ENCODE data around the gene CEBPB.
"Not testable (repeated sequence)": the region's sequence is repeated elsewhere in the genome, so short reads cannot be mapped to it uniquely, and the experiment has no call there.

The CEBPB gene

GRCh38 chr20:50208815-50209214 lies 18.2 kb downstream of the CEBPB start:
- peaks cover 46% of the 10 kb centered on the region for H3K27me3 Mint-ChIP-seq
- not testable (repeated sequence) for ATAC-seq

DNA sequence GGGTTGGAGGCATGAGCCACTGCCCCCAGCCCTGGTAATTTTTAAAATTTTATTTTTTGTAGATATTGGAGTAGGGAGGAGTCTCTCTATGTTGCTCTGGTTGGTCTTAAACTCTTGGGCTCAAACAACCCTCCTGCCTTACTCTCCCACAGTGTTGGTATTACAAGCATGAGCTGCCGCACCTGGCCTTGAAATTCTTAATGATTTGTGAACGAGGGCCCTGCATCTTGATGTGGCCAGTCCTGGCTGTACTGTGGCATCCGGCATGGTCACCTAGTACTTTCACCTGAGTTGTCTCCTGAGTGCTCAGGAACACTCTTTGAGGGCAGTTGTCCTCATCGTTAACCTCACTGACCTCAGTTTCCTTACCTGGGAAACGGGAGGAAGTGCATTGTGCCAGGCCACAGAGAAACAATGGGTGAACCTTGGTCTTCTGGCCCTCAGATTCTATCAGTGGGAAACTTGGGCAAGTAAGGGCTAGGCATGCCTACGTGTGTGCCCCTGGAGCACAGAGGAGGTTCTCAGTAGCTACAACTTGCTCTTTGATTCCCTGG lies 19.5 kb downstream of the CEBPB start:
- no peaks in the 10 kb centered on the region for H3K4me1 Mint-ChIP-seq
- no peaks in the 10 kb centered on the region for H3K36me3 Mint-ChIP-seq
- no peak overlapping the region for H3K4me3 Mint-ChIP-seq
- no peak for ATAC-seq
- H3K27me3 Mint-ChIP-seq, result peaks cover 59% of the 10 kb centered on the region
- no peak overlapping the region for H3K27ac Mint-ChIP-seq
- H3K9me3 Mint-ChIP-seq, result no peaks in the 10 kb centered on the region

More at GRCh38 chr20:50208815-50209214, 18.2 kb downstream of the CEBPB start:
- not testable (repeated sequence) for H3K27ac Mint-ChIP-seq, H3K36me3 Mint-ChIP-seq, H3K4me1 Mint-ChIP-seq, H3K9me3 Mint-ChIP-seq, H3K4me3 Mint-ChIP-seq

DNA sequence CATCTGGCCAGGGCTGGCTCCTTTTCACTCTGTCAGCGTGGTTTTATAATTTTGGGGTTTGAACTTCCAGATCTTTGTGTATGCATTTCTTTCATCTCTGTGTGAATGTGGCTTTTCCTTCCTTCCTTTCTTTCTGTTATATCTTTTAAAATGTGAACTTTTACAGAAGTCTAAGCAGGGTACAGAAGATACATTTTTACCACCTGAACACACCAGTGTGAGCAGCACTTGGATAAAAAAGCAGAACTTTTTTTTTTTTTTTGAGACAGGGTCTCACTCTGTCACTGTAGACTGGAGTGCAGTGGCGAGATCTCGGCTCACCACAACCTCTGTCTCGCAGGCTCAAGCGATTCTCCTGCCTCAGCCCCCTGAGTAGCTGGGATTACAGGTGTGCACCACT lies 20.5 kb downstream of the CEBPB start:
- Mint-ChIP-seq H3K4me3 (no peak overlapping the region), H3K36me3 (no peaks in the 10 kb centered on the region), H3K4me1 (no peaks in the 10 kb centered on the region), H3K27ac (no peak overlapping the region), H3K9me3 (no peaks in the 10 kb centered on the region), H3K27me3 (peaks cover 69% of the 10 kb centered on the region)
- ATAC-seq, result no peak

GRCh38 chr20:50213531-50214106 lies 23.0 kb downstream of the CEBPB start:
- no peak for ATAC-seq
- Mint-ChIP-seq H3K4me3 (no peak overlapping the region), H3K4me1 (no peaks in the 10 kb centered on the region), H3K27me3 (peaks cover 69% of the 10 kb centered on the region), H3K27ac (no peak overlapping the region), H3K9me3 (no peaks in the 10 kb centered on the region), H3K36me3 (no peaks in the 10 kb centered on the region)

- H3K36me3 Mint-ChIP-seq, result no peaks in the 10 kb centered on the region
- peaks cover under 1% of the 10 kb centered on the region for H3K9me3 Mint-ChIP-seq
- H3K27ac Mint-ChIP-seq, result no peak overlapping the region
- no peaks in the 10 kb centered on the region for H3K4me1 Mint-ChIP-seq
- ATAC-seq, result no peak
- peaks cover 78% of the 10 kb centered on the region for H3K27me3 Mint-ChIP-seq
- no peak overlapping the region for H3K4me3 Mint-ChIP-seq
Measured at GRCh38 chr20:50214226-50215024, 23.8 kb downstream of the CEBPB start.

DNA sequence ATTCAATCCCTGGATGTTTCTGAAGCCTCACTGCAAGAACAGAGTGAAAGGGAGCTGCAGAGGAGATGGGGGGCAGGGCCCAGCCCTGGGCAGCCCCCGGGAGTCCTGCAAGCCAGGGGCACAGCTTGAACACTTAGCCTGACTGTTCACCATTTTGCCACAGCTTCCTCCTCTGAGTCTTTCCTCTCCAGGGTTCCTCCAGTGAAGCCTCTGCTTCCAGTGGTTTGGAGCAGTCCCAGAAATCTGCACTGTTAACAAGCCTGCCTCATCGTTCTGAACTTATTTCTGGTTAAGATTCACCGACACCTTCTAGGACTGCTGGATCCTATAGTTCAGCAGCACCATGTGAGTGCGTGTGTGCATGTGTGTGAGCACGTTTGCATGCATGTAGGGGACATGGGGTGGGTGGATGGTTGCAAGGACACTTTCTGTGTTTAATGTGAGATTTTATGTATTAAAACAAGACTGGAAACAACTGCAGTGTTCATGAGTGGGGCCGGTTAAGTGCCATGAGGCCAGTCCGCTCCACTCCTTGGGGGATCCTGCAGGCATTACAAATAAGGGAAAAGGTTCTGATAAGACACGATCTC lies 24.6 kb downstream of the CEBPB start:
- Mint-ChIP-seq H3K9me3 (peaks cover 4% of the 10 kb centered on the region), H3K4me1 (peaks cover 4% of the 10 kb centered on the region), H3K4me3 (no peak overlapping the region), H3K36me3 (no peaks in the 10 kb centered on the region), H3K27me3 (peaks cover 85% of the 10 kb centered on the region), H3K27ac (no peak overlapping the region)
- ATAC-seq, result no peak

DNA sequence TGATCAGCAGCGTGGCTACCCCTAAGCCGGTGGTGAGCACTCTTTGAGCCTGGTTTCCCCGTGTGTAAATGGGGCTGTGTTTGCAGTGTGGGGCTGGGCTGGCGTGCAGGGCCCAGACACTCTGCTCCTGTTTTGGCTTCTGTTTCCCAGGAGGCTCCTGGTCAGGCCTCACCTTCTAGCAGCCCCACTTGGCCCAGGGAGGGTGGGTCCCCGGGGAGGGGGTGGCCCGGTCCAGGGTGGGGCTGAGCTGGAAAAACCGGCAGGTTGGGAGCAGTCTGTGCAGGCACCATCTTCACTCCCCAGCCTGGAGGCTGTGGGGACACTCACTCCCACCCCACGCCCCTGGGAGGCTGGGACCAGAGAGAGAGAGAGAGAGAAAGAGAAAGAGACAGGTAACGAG lies 25.3 kb downstream of the CEBPB start:
- Mint-ChIP-seq H3K27ac (no peak overlapping the region), H3K4me3 (no peak overlapping the region), H3K36me3 (no peaks in the 10 kb centered on the region), H3K9me3 (peaks cover 4% of the 10 kb centered on the region), H3K4me1 (peaks cover 5% of the 10 kb centered on the region), H3K27me3 (peaks cover 87% of the 10 kb centered on the region)
- ATAC-seq, result peak; percentile 51

GRCh38 chr20:50216543-50217206 lies 26.0 kb downstream of the CEBPB start:
- no peak overlapping the region for H3K4me3 Mint-ChIP-seq
- peaks cover 4% of the 10 kb centered on the region for H3K9me3 Mint-ChIP-seq
- H3K36me3 Mint-ChIP-seq, result no peaks in the 10 kb centered on the region
- peaks cover 80% of the 10 kb centered on the region for H3K27me3 Mint-ChIP-seq
- ATAC-seq, result peak; percentile 14
- no peak overlapping the region for H3K27ac Mint-ChIP-seq
- peaks cover 5% of the 10 kb centered on the region for H3K4me1 Mint-ChIP-seq

- no peaks in the 10 kb centered on the region for H3K36me3 Mint-ChIP-seq
- ATAC-seq, result no peak
- H3K4me1 Mint-ChIP-seq, result peaks cover 5% of the 10 kb centered on the region
- H3K27ac Mint-ChIP-seq, result no peak overlapping the region
- no peak overlapping the region for H3K4me3 Mint-ChIP-seq
- peaks cover 73% of the 10 kb centered on the region for H3K27me3 Mint-ChIP-seq
- H3K9me3 Mint-ChIP-seq, result peaks cover 4% of the 10 kb centered on the region
Measured at GRCh38 chr20:50217207-50217949, 26.7 kb downstream of the CEBPB start.

DNA sequence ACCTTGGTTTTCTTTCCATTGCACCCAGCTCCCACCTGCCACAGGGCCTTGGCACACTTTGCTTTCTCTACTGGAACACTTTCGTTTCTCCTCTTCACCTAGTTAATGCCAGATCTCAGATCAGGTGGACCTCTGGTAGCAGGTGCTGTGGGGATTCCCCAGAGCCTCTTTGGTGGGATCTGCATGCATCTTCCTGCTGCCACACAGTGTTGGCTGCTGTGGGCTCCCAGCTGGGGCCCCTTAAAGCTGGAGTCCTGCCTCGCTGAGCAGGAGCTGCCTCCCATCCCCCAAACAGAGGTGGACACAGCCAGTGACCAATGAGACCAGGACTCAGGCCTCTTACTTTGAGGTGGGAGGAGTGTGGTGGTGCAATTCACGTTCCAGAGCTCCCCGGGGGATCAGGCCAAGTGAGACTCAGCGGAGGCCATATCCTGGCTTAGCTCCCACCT lies 28.4 kb downstream of the CEBPB start:
- Mint-ChIP-seq H3K27me3 (peaks cover 57% of the 10 kb centered on the region), H3K36me3 (no peaks in the 10 kb centered on the region), H3K4me1 (peaks cover 5% of the 10 kb centered on the region), H3K9me3 (peaks cover 5% of the 10 kb centered on the region), H3K27ac (no peak overlapping the region), H3K4me3 (no peak overlapping the region)
- no peak for ATAC-seq

DNA sequence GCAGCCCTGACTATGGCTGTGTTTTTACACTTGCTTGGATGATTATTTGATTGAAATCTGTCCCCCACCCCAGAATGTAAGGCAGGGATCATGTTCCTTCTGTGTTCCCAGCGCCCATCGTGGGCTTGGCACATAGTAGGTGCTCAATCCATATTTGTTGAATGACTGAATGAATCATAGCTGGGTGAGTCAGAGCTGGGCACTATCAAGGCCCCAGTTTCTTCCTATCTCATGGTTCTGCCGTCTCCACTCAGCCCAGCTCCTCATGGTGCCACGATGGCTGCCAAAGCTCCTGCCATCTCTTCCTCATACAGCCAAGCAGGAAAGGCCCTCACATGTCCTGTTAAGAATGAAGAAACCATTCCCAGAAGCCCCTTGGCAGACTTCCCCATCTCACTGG lies 29.0 kb downstream of the CEBPB start:
- Mint-ChIP-seq H3K27me3 (peaks cover 57% of the 10 kb centered on the region), H3K36me3 (no peaks in the 10 kb centered on the region), H3K4me3 (no peak overlapping the region), H3K9me3 (peaks cover 8% of the 10 kb centered on the region), H3K27ac (no peak overlapping the region), H3K4me1 (peaks cover 5% of the 10 kb centered on the region)
- no peak for ATAC-seq

DNA sequence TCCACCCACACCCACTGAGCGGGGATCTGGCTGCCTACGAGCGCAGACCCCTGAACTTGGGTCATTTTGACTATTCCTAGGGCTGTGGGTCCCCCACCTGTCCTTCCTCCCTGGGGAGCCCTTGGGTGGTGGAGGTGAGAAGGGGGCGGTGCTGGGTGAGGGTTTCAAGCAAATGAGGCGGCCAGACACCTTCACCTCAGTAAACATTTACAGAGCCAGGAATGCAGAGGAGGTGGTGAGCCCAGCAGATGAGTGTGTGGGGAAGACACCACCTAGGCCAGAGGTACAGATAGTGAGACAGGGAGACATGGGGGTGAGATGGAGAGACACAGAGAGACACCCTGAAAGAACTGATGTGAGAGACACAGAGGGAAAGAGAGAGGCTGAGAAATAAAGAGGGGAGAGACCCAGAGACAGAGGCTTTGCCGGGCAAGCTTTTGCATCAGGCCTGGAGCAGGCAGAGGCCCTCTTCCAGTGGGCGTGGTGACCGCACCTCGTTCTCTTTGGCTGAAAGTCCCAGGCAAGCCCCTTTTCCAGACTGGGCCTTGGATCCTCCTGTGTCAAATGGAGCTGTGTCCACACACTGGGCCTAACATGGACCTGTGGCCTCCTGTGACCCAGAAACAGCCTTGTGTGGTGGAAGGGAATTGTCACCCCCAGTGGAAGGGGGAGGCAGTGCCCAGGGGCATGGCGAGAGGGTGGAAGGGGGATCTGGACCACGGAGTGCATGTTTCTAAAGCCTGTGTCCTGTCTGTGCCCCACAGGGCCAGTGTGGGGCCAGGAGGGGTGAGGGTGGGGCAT lies 29.7 kb downstream of the CEBPB start:
- no peak for ATAC-seq
- Mint-ChIP-seq H3K27ac (no peak overlapping the region), H3K36me3 (no peaks in the 10 kb centered on the region), H3K4me1 (peaks cover 5% of the 10 kb centered on the region), H3K9me3 (peaks cover 8% of the 10 kb centered on the region), H3K27me3 (peaks cover 55% of the 10 kb centered on the region), H3K4me3 (no peak overlapping the region)

DNA sequence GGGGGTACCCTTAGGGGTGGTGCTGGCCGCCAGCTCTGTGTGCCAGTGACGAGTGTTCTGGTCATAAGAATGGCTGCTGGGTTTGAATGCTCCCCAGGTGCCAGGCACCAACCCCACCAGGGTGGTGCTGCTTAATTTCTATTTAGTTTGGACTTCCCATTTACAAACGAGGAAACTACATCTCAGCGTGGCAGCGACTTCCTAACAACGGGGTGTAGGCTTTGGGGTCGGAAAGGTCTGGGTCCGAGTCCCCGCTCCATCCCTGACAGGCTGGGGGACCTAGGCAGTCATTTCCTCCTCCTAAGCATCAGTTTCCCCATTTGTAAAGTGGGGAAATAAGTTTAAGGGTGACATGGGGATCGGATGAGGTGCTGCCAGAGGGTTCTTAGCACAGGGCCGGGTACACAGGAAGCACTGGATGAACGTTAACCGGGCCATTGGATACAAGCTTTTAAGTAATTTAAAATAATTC lies 30.3 kb downstream of the CEBPB start:
- H3K27me3 Mint-ChIP-seq, result peaks cover 48% of the 10 kb centered on the region
- no peak overlapping the region for H3K27ac Mint-ChIP-seq

More for the DNA sequence above, 30.3 kb downstream of the CEBPB start:
- no peaks in the 10 kb centered on the region for H3K36me3 Mint-ChIP-seq
- peaks cover 8% of the 10 kb centered on the region for H3K9me3 Mint-ChIP-seq
- no peak for ATAC-seq
- no peak overlapping the region for H3K4me3 Mint-ChIP-seq
- H3K4me1 Mint-ChIP-seq, result peaks cover 5% of the 10 kb centered on the region

Data from stimulated activated memory B cell treated with anti-CD40 and anti-IgM and Interleukin-4, amounts not matched to agents 10 μg/mL and 1 μg/mL and 100 μg/mL, for 72 hours (primary cell).